PFSK-1 (cell line): ENCODE data around the gene ACTL7B.

Experiments used
- POLR2AphosphoS5 ChIP-seq: IDR thresholded peaks from 2 replicates; pipeline ENCODE4 v1.6.1; 2012; ENCODE audit warnings: low read depth, mild to moderate bottlenecking, control low read depth, low read length, moderate library complexity
- REST ChIP-seq, 2 experiments: IDR thresholded peaks; 2 replicates each; pipeline versions ENCODE4 v1.6.1 to v1.8.0; 2011 to 2012; ENCODE audit warnings: low read depth in 2 of 2, low read length in 2 of 2, control low read depth in 1 of 2, inconsistent platforms in 1 of 2, mild to moderate bottlenecking in 1 of 2, moderate library complexity in 1 of 2; ENCODE audit not compliant: insufficient read depth in 1 of 2
- SIN3A ChIP-seq: IDR thresholded peaks from 2 replicates; pipeline ENCODE4 v1.6.1; 2012; ENCODE audit warnings: mild to moderate bottlenecking, low read length, moderate library complexity, borderline replicate concordance; ENCODE audit not compliant: insufficient read depth
- TAF1 ChIP-seq: IDR thresholded peaks from 2 replicates; pipeline ENCODE4 v1.6.1; 2012; ENCODE audit warnings: low read length, control low read depth, borderline replicate concordance; ENCODE audit not compliant: insufficient read depth

DNA sequence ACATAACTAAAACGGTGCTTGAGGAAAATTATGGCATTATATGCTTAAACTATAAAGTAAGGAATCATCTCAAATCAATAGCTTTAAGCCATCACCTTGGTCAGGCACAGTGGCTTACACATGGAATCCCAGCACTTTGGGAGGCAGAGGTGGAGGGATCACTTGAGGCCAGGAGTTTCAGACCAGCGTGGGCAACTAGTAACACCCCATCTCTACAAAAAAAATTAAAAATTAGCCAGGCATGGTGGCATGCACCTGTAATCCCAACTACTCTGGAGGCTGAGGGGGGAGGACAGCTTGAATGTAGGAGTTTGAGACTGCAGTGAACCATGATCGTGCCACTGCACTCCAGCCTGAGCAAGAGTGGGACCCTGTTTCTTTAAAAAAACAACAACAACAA, 28.9 kb upstream of the ACTL7B start:
- TF ChIP-seq SIN3A (no peak), POLR2AphosphoS5 (no peak), TAF1 (no peak), REST (IDR thresholded peaks at IDR 0.05; ENCODE audit: insufficient read depth in 1 of 2, low read depth in 2 of 2, low read length in 2 of 2) (no peak)
